Fibroblast of lung (primary cell): ENCODE measurements around the gene ZNF221. TPM values are rescaled to one million over a fixed set of nuclear protein-coding genes. Genes with fewer than 3 reads are reported as not detected.
A peak's percentile ranks its signal among the peaks of the same experiment; 100 is the strongest.

Experiments
- DNase-seq, 2 donors: peaks; one replicate each; pipeline versions ENCODE4 v3.0.0 to v3.0.0-alpha.2; 2010; ENCODE audit warnings: low read depth in 2 of 2
- H2AFZ ChIP-seq: 2 replicates; pipeline ENCODE4 v1.5.1; 2012; ENCODE audit warnings: low read length, control low read depth, inconsistent platforms
- H3K27ac ChIP-seq: 2 replicates; pipeline ENCODE4 v1.5.1; 2011; ENCODE audit warnings: low read length, control low read depth; ENCODE audit not compliant: insufficient read depth
- H3K27me3 ChIP-seq: 2 replicates; pipeline ENCODE4 v1.5.1; 2011; ENCODE audit warnings: mild to moderate bottlenecking, low read length; ENCODE audit not compliant: control insufficient read depth, insufficient read depth
- H3K36me3 ChIP-seq: 2 replicates; pipeline ENCODE4 v1.5.1; 2011; ENCODE audit warnings: low read length; ENCODE audit not compliant: control insufficient read depth, insufficient read depth
- H3K4me1 ChIP-seq: 2 replicates; pipeline ENCODE4 v1.5.1; 2011; ENCODE audit warnings: low read length; ENCODE audit not compliant: control insufficient read depth, insufficient read depth; ENCODE audit errors: extremely low read depth
- H3K4me2 ChIP-seq: 2 replicates; pipeline ENCODE4 v1.5.1; 2011; ENCODE audit warnings: low read length, control low read depth; ENCODE audit not compliant: insufficient read depth; ENCODE audit errors: extremely low read depth
- H3K4me3 ChIP-seq, 4 experiments: fragments of 200-600 bp in 1 of 4; sonication (generic) in 1 of 4; replicated peaks in 1 of 4; 2 replicates each; pipeline ENCODE4 v1.5.1; 2011 to 2016; ENCODE audit warnings: low read length in 4 of 4, low read depth in 3 of 4, mild to moderate bottlenecking in 3 of 4, control low read depth in 2 of 4, inconsistent platforms in 1 of 4, mixed read lengths in 1 of 4; ENCODE audit not compliant: insufficient read depth in 1 of 4; ENCODE audit errors: control extremely low read depth in 1 of 4
- H3K79me2 ChIP-seq: 2 replicates; pipeline ENCODE4 v1.5.1; 2012; ENCODE audit warnings: mild to moderate bottlenecking, low read length, inconsistent platforms; ENCODE audit not compliant: control insufficient read depth, insufficient read depth
- H3K9ac ChIP-seq: 2 replicates; pipeline ENCODE4 v1.5.1; 2011; ENCODE audit warnings: mild to moderate bottlenecking, low read length, control low read depth; ENCODE audit not compliant: insufficient read depth
- H3K9me3 ChIP-seq: 2 replicates; pipeline ENCODE4 v1.5.1; 2012; ENCODE audit warnings: low read depth, low read length; ENCODE audit not compliant: control insufficient read depth, insufficient read depth
- H4K20me1 ChIP-seq: 2 replicates; pipeline ENCODE4 v1.5.1; 2011; ENCODE audit warnings: low read length; ENCODE audit not compliant: control insufficient read depth, insufficient read depth; ENCODE audit errors: extremely low read depth
- EZH2 ChIP-seq: IDR thresholded peaks from 2 replicates; pipeline ENCODE4 v1.5.1; 2012; ENCODE audit warnings: low read length, control low read depth, mild to moderate bottlenecking; ENCODE audit errors: missing control alignments
- polyA plus RNA-seq, 2 donors: library from polyadenylated mRNA; depleted of rRNA in 1 of 2; stranded (reverse) in 1 of 2; unstranded in 1 of 2; fragments of >200 nt; gene quantifications; 2 replicates each; pipeline ENCODE4 v1.2.1, GENCODE V29; 2011 to 2012; ENCODE audit warnings: missing spikeins in 1 of 2
- total RNA-seq: library from RNA; depleted of rRNA; stranded (reverse); fragments of >200 nt; gene quantifications from 2 replicates; pipeline ENCODE4 v1.2.1, GENCODE V29; 2014
- TF ChIP-seq, protein P1 (sequence below), 2 donors: IDR thresholded peaks in 1 of 2; conservative IDR thresholded peaks in 1 of 2; 1 replicate in 1 of 2; 2 replicates in 1 of 2; pipeline ENCODE4 v1.5.1; 2011 to 2012; ENCODE audit warnings: low read length in 2 of 2, control low read depth in 1 of 2, inconsistent platforms in 1 of 2, low read depth in 1 of 2, mild to moderate bottlenecking in 1 of 2

ZNF221 gene
- total and polyA plus RNA-seq, 2 donors (not counting 1 experiment from before 2014, with no cell fraction given) = 2.4 to 15.2 TPM

DNA sequence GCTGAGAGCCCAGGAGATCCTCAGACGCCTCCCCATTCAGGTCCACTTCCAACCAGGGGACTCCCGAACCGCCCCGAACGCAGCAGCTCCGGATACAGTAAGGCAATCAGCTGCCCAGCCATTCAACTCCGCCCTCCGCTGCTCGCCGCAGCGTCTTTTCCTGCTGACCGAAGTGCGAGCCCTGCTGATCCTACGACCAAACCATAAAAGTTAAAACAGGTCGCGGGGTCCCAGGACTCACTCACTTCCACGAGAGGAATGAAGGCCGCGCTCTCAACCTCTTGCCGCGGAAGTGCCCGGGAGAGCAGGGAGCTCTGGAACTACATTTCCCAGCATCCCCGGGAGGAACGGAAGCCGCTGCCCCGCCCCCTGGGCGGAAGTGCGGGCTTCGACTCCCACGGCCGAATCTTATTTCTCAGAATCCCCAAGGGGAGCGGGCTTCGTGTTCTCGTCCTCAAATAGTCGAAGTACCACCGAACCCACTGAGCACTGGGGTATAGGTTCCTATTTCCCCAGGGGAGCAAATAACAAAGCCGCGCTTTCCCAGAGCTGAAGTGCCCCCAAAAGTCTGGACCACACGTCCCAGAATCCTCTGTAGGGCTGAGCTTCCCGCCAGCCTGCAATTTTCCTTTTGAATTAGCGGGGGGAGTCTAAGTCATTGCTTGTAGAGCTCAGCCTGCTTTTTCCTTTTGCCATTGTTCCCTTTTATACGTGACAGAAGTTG lies 15.9 kb upstream of the ZNF221 start, which contains the start of gene ZNF45:
Gene ZNF45, minus strand, starts transcription at position 298 of the 724 bp plus-strand sequence. CDS start 13,097 bp downstream, outside the sequence.
- H3K4me3 ChIP-seq = peak within 1 kb of the TSS; percentile 61 to 85 (median 81)
- peak within 1 kb of the TSS; percentile 95 for H2AFZ ChIP-seq
- no peaks in the 10 kb centered on the region for H4K20me1 ChIP-seq
- peak within 1 kb of the TSS; percentile 82 for H3K27ac ChIP-seq
- H3K4me1 ChIP-seq = no peaks in the 10 kb centered on the region
- H3K9me3 ChIP-seq = no peaks in the 10 kb centered on the region
- peak within 1 kb of the TSS; percentile 97 for H3K4me2 ChIP-seq
- TF ChIP-seq EZH2 = no peak
- TF ChIP-seq, protein P1, sequence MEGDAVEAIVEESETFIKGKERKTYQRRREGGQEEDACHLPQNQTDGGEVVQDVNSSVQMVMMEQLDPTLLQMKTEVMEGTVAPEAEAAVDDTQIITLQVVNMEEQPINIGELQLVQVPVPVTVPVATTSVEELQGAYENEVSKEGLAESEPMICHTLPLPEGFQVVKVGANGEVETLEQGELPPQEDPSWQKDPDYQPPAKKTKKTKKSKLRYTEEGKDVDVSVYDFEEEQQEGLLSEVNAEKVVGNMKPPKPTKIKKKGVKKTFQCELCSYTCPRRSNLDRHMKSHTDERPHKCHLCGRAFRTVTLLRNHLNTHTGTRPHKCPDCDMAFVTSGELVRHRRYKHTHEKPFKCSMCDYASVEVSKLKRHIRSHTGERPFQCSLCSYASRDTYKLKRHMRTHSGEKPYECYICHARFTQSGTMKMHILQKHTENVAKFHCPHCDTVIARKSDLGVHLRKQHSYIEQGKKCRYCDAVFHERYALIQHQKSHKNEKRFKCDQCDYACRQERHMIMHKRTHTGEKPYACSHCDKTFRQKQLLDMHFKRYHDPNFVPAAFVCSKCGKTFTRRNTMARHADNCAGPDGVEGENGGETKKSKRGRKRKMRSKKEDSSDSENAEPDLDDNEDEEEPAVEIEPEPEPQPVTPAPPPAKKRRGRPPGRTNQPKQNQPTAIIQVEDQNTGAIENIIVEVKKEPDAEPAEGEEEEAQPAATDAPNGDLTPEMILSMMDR (conservative IDR thresholded peaks at IDR 0.05 in 1 of 2, IDR thresholded peaks at IDR 0.05 in 1 of 2; ENCODE audit: low read depth in 1 of 2, low read length in 2 of 2) = no peak
- no peaks in the 10 kb centered on the region for H3K27me3 ChIP-seq
- DNase-seq = peak; percentile 88 to 89
- peaks cover 2% of the 10 kb centered on the region for H3K36me3 ChIP-seq
- H3K9ac ChIP-seq = peak within 1 kb of the TSS; percentile 60
- H3K79me2 ChIP-seq = peaks cover 2% of the 10 kb centered on the region

DNA sequence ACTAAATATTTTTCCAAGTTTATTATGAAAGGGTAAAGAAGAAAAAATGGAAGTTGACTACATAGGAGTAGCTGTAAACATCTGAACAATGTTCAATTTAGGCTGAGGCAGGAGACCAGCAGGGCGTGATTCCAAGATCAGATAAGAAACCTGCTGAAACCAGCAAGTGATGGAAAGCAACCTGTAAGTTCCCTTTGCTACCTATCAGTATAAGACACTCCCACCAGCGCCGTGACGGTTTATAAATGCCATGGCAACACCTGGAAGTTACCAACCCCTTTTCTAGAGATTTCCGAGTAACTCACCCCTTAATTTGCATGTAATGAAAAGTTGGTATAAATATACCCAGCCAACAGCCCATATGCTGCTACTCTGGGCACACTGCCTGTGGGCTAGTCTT lies 14.8 kb upstream of the ZNF221 start:
- peaks cover 2% of the 10 kb centered on the region for H3K36me3 ChIP-seq
- no peaks in the 10 kb centered on the region for H4K20me1 ChIP-seq
- DNase-seq = no peak
- H2AFZ ChIP-seq = no peak overlapping the region
- no peaks in the 10 kb centered on the region for H3K27me3 ChIP-seq
- H3K27ac ChIP-seq = no peak overlapping the region
- H3K4me2 ChIP-seq = no peak overlapping the region
- no peaks in the 10 kb centered on the region for H3K9me3 ChIP-seq
- H3K4me3 ChIP-seq = no peak overlapping the region
- no peak overlapping the region for H3K9ac ChIP-seq
- TF ChIP-seq, protein P1 (conservative IDR thresholded peaks at IDR 0.05 in 1 of 2, IDR thresholded peaks at IDR 0.05 in 1 of 2; ENCODE audit: low read depth in 1 of 2, low read length in 2 of 2) = no peak
- no peak for TF ChIP-seq EZH2
- no peaks in the 10 kb centered on the region for H3K4me1 ChIP-seq
- H3K79me2 ChIP-seq = peaks cover 2% of the 10 kb centered on the region

DNA sequence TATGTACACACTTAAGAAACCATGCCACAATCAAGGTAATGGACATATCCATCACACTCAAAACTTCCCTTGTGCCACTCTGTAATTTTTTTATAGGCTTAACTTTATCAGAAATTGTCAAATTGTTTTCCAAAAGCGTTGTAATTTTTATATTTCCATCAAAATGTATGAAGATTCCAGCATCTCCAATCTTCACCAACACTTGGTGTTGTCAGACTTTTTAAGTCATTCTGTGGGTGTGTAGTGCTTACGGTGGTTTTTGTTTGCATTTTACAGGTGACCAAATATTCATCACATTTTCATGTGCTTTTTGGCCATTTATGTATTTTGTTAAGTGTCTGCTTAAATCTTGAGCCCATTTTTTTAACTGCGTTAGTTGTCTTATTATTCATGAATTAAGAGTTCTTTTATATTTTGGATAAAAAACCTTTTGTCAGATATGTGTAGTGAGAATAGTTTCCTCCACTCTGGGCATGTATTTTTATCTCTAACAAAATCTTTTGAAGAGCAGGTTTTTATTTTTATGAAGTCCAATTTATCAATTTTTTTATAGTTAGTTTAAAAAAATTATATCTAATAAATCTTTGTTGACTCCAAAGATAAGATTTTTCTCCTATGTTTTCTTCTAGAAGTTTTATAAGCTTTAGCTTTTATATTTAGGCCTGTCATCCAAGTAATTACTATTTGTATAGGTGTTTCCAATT lies 11.3 kb upstream of the ZNF221 start:
- no peaks in the 10 kb centered on the region for H3K79me2 ChIP-seq
- no peak overlapping the region for H3K4me2 ChIP-seq
- H3K9me3 ChIP-seq = no peaks in the 10 kb centered on the region
- H3K4me1 ChIP-seq = no peaks in the 10 kb centered on the region
- no peak for DNase-seq
- H3K4me3 ChIP-seq = no peak overlapping the region
- H3K9ac ChIP-seq = no peak overlapping the region
- no peaks in the 10 kb centered on the region for H3K27me3 ChIP-seq
- TF ChIP-seq, protein P1 (conservative IDR thresholded peaks at IDR 0.05 in 1 of 2, IDR thresholded peaks at IDR 0.05 in 1 of 2; ENCODE audit: low read depth in 1 of 2, low read length in 2 of 2) = no peak
- no peak for TF ChIP-seq EZH2
- H4K20me1 ChIP-seq = no peaks in the 10 kb centered on the region
- no peak overlapping the region for H2AFZ ChIP-seq
- no peaks in the 10 kb centered on the region for H3K36me3 ChIP-seq
- H3K27ac ChIP-seq = no peak overlapping the region
